Lower leg skin (tissue), 3 donors: Measurements from ENCODE around the gene JPH2.

Experiments
- POLR2A ChIP-seq, 2 donors: fragments of 450-650 bp; IDR thresholded peaks; one replicate each; pipeline ENCODE4 v1.6.1; 2016 to 2017; ENCODE audit warnings: antibody characterized with exemption in 2 of 2, mild to moderate bottlenecking in 1 of 2, moderate library complexity in 1 of 2
- TF ChIP-seq, protein P1 (sequence below), 3 donors: fragments of 450-650 bp; IDR thresholded peaks; one replicate each; pipeline ENCODE4 v1.5.1; 2016; ENCODE audit warnings: antibody characterized with exemption in 3 of 3, mild to moderate bottlenecking in 3 of 3, moderate library complexity in 2 of 3

DNA sequence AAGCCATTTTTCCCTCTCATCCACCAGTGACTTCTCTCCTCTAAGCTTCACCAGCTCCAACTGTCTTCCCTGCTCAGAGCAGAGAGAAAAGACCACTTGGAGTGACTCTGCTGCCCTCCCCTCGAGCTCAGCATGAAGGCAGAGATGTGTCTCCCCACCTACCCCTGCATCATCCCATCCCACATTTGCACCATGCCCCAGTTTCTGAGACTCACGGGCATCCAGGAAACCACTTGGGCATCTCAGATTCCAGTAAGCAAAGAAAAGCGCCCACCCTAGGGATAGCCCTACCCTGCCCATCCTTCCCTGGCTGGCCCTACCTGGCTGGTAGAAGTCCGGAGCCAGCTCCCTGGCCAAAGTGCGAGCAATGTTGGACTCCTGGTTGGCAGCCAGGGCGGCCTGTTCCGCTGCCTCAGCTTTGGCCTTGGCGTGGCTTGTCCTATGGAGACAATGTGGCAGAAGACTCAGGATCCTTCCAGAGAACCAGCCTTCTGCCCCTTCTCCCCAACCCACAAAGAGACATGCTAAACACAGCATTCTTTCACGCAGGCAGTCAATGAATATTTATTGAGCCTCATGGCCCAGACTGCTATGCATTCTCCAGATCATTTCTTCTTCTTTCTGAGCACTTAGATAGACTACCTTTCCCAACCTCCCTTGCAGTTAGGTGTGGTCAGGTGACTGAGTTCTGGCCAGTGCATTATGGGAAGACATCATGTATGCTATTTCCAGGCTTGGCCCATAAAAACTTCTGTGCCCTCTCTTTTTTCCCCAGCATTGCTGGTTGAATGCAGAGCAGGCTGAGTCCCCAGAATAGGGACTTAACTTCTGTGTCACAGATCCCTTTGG lies 68.6 kb downstream of the JPH2 start:
- TF ChIP-seq, protein P1, sequence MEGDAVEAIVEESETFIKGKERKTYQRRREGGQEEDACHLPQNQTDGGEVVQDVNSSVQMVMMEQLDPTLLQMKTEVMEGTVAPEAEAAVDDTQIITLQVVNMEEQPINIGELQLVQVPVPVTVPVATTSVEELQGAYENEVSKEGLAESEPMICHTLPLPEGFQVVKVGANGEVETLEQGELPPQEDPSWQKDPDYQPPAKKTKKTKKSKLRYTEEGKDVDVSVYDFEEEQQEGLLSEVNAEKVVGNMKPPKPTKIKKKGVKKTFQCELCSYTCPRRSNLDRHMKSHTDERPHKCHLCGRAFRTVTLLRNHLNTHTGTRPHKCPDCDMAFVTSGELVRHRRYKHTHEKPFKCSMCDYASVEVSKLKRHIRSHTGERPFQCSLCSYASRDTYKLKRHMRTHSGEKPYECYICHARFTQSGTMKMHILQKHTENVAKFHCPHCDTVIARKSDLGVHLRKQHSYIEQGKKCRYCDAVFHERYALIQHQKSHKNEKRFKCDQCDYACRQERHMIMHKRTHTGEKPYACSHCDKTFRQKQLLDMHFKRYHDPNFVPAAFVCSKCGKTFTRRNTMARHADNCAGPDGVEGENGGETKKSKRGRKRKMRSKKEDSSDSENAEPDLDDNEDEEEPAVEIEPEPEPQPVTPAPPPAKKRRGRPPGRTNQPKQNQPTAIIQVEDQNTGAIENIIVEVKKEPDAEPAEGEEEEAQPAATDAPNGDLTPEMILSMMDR (IDR thresholded peaks at IDR 0.05): no peak
- TF ChIP-seq POLR2A (IDR thresholded peaks at IDR 0.05): no peak
